Neural cell (in vitro differentiated cells): ENCODE data around the gene SCN10A.

ENCODE experiments used
- CTCF ChIP-seq: fragments of 450-650 bp; IDR thresholded peaks from 2 replicates; pipeline ENCODE4 v1.5.1; 2014; ENCODE audit warnings: antibody characterized with exemption, mild to moderate bottlenecking, moderate library complexity; ENCODE audit not compliant: poor library complexity, severe bottlenecking
- EP300 ChIP-seq: fragments of 450-650 bp; conservative IDR thresholded peaks from 2 replicates; pipeline ENCODE4 v1.6.1; 2014; ENCODE audit warnings: antibody characterized with exemption, mild to moderate bottlenecking, moderate library complexity; ENCODE audit not compliant: poor library complexity, severe bottlenecking
- EZH2 ChIP-seq: fragments of 200-600, 300-800 bp; shearing (Covaris generic), sonication (generic); IDR thresholded peaks from 2 replicates; pipeline ENCODE4 v1.6.1; 2014; ENCODE audit warnings: antibody characterized with exemption, low read length, borderline replicate concordance, mild to moderate bottlenecking; ENCODE audit not compliant: insufficient read depth, poor library complexity, severe bottlenecking
- MXI1 ChIP-seq: fragments of 450-650 bp; conservative IDR thresholded peaks from 2 replicates; pipeline ENCODE4 v1.6.1; 2014; ENCODE audit warnings: antibody characterized with exemption, mild to moderate bottlenecking; ENCODE audit not compliant: poor library complexity, severe bottlenecking
- POLR2AphosphoS5 ChIP-seq: IDR thresholded peaks from 2 replicates; pipeline ENCODE4 v1.6.1; 2012
- RAD21 ChIP-seq: fragments of 450-650 bp; conservative IDR thresholded peaks from 2 replicates; pipeline ENCODE4 v1.6.1; 2014; ENCODE audit warnings: antibody characterized with exemption, mild to moderate bottlenecking, moderate library complexity
- REST ChIP-seq: IDR thresholded peaks from 2 replicates; pipeline ENCODE4 v1.6.1; 2012; ENCODE audit warnings: borderline replicate concordance
- SMC3 ChIP-seq: fragments of 450-650 bp; conservative IDR thresholded peaks from 2 replicates; pipeline ENCODE4 v1.6.1; 2014; ENCODE audit warnings: antibody characterized with exemption, mild to moderate bottlenecking, moderate library complexity; ENCODE audit not compliant: poor library complexity
- TAF1 ChIP-seq: IDR thresholded peaks from 2 replicates; pipeline ENCODE4 v1.6.1; 2012; ENCODE audit warnings: low read depth

GRCh38 chr3:38763569-38763968 is 52.4 kb downstream of the SCN10A start:
- TF ChIP-seq SMC3 (no peak), CTCF (no peak), EP300 (no peak), EZH2 (no peak), TAF1 (no peak), POLR2AphosphoS5 (no peak), RAD21 (no peak), REST (no peak), MXI1 (no peak)
